ENCODE measurements around the gene GSPT2.
"Not testable (repeated sequence)": the region's sequence is repeated elsewhere in the genome, so short reads cannot be mapped to it uniquely, and the experiment has no call there.

The GSPT2 gene

DNA sequence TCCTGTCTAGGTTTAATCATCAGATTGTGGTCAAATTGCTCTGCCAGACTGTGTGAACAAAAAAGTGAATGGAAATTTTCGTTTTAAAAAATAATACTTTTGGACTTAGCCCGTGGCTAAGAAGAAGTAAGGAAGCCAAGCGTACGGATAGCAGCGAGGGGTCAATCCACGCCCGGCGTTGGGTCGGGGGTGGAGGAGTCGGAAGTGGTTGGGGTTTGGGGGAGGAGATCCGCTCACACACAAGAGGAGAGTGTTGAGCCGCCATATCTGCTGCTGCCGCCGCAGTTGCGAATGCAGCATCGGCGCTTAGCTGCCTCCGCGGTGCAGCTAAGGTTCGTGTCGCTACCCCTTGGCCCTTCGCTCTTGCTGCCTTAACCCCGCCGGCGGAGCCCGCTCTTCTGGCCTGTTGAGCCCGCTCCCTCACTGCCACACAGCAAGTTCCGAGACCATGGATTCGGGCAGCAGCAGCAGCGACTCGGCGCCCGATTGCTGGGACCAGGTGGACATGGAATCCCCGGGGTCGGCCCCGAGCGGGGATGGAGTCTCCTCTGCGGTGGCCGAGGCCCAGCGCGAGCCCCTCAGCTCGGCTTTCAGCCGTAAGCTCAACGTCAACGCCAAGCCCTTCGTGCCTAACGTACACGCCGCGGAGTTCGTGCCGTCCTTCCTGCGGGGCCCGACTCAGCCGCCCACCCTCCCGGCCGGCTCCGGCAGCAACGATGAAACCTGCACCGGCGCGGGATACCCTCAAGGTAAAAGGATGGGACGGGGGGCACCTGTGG lies at the start of gene GSPT2:
TSS of gene GSPT2 (plus strand) at position 264 of the 779 bp plus-strand sequence. CDS start at position 449, 185 bp downstream.
- H3K9ac ChIP-seq = peak within 1 kb of the TSS; percentile 85
- H3K36me3 ChIP-seq = peaks cover 17% of the 10 kb centered on the region
- H3K9me3 ChIP-seq = peaks cover 32% of the 10 kb centered on the region
- H4K20me1 ChIP-seq = peaks cover 27% of the 10 kb centered on the region
- H3K4me2 ChIP-seq = peak within 1 kb of the TSS; percentile 64
- TF ChIP-seq Cebpa-rat (IDR thresholded peaks at IDR 0.05) = no peak
- peak within 1 kb of the TSS; percentile 89 for H3K27ac ChIP-seq
- peaks cover 85% of the 10 kb centered on the region for H3K27me3 ChIP-seq
- peak within 1 kb of the TSS; percentile 79 for H3K4me3 ChIP-seq
- peaks cover 4% of the 10 kb centered on the region; the same call in 1 of the 2 replicates for H3K4me1 ChIP-seq

DNA sequence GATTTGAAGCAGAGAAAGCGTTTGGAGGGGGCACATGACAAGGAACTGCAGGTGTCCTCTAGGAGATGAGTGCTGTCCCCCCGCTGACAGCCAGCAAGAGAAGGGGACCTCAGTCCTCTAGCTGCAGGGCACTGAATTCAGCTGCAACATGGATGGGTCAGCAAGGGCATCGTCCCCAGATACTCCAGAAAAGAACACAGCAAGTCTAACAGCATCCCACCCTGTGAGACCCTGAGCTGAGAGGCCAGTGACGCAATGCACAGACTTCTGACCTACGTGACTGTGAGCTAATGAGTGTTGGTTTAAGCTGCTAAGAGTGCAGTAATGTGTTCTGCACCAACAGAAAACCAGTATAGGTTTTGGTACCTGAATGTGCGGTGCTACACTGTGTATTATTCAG lies 49.0 kb upstream of the GSPT2 start:
- no peaks in the 10 kb centered on the region; the same call in 1 of the 2 replicates for H4K20me1 ChIP-seq
- H3K4me2 ChIP-seq = no peak overlapping the region
- H3K4me3 ChIP-seq = no peak overlapping the region
- no peak overlapping the region for H3K27ac ChIP-seq
- no peaks in the 10 kb centered on the region for H3K36me3 ChIP-seq
- no peak for TF ChIP-seq Cebpa-rat (IDR thresholded peaks at IDR 0.05)
- peaks cover 54% of the 10 kb centered on the region for H3K27me3 ChIP-seq
- no peaks in the 10 kb centered on the region for H3K4me1 ChIP-seq
- H3K9me3 ChIP-seq = no peaks in the 10 kb centered on the region
- no peak overlapping the region for H3K9ac ChIP-seq

DNA sequence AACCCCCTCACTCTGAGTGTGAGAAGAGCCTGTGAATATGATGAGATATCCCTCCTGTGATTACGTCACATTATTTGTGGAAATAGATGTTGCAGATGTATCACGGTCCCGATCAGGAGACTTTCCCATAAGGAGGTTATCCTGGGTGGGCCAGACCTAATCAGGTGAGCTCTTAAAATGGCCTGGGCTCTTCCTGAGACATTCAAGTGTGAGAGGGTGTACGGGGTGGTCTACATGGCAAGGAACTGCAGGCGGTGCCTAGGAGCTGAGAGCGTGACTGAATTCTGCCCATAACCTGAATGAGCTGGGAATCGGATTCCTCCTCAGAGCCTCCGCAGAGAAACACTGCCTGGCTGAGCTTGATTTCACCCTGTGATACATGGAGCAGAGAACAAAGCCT lies 45.8 kb upstream of the GSPT2 start:
- no peak overlapping the region for H3K4me2 ChIP-seq
- no peak for TF ChIP-seq Cebpa-rat (IDR thresholded peaks at IDR 0.05)
- no peaks in the 10 kb centered on the region for H3K36me3 ChIP-seq
- H3K4me3 ChIP-seq = no peak overlapping the region
- H3K9me3 ChIP-seq = no peaks in the 10 kb centered on the region
- no peak overlapping the region for H3K9ac ChIP-seq
- no peak overlapping the region for H3K27ac ChIP-seq
- peaks cover 57% of the 10 kb centered on the region for H3K27me3 ChIP-seq
- H4K20me1 ChIP-seq = no peaks in the 10 kb centered on the region; the same call in 1 of the 2 replicates
- no peaks in the 10 kb centered on the region for H3K4me1 ChIP-seq

DNA sequence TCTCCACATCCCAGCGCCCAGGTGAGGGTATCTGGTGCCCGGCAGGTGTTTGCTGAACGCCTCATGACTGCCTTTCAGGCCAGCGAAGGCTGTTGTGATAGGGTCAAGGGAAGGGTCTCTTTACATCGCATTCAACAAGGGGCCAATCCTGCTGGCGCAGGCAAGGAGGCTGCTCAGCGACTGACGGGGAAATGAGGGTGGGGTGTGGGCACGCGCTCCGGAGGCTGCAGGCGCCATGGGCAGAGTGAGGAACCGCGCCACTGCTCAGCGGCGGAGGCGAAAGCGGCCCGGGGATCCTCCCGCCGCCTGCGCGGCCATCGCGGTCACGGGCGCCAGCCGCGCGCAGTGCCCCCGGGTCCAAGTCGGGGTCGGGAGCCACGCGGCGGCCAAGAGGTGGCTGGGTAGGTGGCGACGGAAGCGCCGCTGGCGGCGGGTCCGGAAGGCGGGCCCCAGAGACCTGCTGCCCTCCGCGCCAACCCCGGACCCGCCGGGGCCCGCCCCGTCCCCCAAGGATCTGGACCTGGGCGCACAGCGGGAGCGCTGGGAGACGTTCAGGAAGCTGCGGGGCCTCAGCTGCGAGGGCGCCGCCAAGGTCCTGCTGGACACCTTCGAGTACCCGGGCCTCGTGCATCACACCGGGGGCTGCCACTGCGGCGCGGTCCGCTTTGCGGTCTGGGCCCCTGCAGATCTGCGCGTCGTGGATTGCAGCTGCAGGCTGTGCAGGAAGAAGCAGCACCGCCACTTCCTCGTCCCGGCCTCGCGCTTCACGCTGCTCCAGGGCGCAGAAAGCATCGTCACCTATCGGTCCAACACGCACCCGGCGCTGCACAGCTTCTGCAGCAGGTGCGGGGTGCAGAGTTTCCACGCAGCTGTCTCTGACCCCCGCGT lies 32.7 kb upstream of the GSPT2 start, which contains the start of gene CENPVL1:
TSS of gene CENPVL1 (plus strand) at position 236 of the 888 bp plus-strand sequence. CDS start at position 236, 0 bp downstream.
- H3K4me2 ChIP-seq, H3K9ac ChIP-seq, H3K4me3 ChIP-seq, H3K36me3 ChIP-seq, H4K20me1 ChIP-seq, H3K9me3 ChIP-seq, H3K27me3 ChIP-seq, H3K4me1 ChIP-seq, H3K27ac ChIP-seq: not testable (repeated sequence)

DNA sequence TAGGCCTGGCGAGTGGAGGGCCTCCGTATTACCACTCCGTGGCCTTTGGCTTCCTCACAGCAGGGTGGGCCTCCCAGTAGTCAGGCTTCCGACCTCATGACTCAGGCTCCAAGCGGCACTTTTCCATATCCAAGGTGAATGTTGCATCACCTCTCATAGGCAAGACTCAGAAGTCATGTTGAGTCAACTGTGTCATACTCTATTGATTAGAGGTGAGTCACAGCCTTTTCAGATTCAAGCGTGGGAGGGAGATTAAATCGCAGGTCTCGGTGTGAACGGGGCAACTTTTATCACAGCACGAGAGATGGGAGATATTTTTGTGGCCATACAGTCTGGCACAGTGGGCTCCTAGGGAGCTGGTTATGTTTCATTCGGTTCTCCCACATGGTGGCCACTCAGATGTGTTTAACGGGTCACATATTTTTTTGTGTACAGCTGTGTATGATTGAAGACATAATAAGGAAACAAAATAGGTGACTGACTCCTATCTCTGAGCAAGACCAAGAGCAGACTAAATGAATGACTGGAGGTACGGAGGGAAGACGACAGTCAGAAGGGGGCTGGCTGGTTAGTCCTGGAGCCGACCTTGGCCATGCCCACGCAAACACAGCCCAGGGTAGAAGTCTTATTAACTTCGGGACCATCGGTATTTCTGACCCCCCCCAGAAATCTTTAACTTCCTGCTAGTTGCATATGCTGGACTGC lies 30.1 kb upstream of the GSPT2 start:
- H3K9ac ChIP-seq, H3K36me3 ChIP-seq, H4K20me1 ChIP-seq: not testable (repeated sequence)

DNA sequence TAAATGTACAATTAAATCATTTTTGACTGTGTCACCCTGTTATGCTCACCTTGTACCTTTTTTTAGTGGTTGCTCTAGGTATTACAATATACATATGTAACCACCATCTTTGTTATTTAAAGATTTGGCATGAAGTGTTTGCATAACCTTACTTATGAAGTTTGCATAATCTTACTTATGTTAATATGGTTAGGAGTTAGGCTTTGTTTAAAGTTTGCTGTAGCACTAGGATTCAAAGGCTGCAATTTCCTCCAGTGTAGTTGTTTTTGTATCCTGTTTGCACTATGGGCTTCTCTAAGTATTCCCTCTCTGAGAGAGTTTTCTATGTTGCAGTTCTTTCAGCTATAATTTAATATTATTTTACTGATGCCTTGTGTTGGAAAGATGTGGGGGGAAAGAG lies 15.0 kb upstream of the GSPT2 start:
- Histone ChIP-seq H3K4me3 (no peak overlapping the region), H3K27ac (no peak overlapping the region), H3K9ac (no peak overlapping the region), H3K9me3 (no peaks in the 10 kb centered on the region), H3K4me2 (no peak overlapping the region), H4K20me1 (no peaks in the 10 kb centered on the region; the same call in 1 of the 2 replicates), H3K36me3 (no peaks in the 10 kb centered on the region), H3K4me1 (no peaks in the 10 kb centered on the region), H3K27me3 (peaks cover 68% of the 10 kb centered on the region)
- no peak for TF ChIP-seq Cebpa-rat (IDR thresholded peaks at IDR 0.05)

More for the DNA sequence above, 30.1 kb upstream of the GSPT2 start:
- H3K27me3 ChIP-seq, H3K4me2 ChIP-seq, H3K27ac ChIP-seq, H3K9me3 ChIP-seq, H3K4me1 ChIP-seq, H3K4me3 ChIP-seq: not testable (repeated sequence)

DNA sequence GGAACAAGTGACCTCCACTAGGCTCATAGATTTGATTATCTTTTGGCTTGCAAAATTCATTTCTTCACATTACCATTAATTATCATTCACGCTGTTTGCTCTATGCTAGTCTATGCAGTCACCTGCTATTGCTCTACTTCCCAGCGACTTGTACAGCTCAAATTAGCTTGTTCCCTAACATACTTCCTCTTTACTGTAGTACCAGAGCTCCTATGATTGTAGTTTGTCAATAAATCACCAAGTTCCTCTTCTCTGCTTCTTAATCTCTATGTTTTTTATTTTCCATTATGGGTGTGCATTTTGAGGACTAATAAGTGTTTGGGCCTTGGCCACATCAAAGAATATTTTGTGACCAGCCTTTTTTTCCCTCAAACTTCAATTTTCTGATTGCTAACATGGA lies 6.2 kb upstream of the GSPT2 start:
- no peak overlapping the region for H3K4me2 ChIP-seq
- H3K9ac ChIP-seq = no peak overlapping the region
- H3K27ac ChIP-seq = no peak overlapping the region
- peaks cover 87% of the 10 kb centered on the region for H3K27me3 ChIP-seq
- no peaks in the 10 kb centered on the region; the same call in 1 of the 2 replicates for H4K20me1 ChIP-seq
- no peaks in the 10 kb centered on the region for H3K36me3 ChIP-seq
- no peak for TF ChIP-seq Cebpa-rat (IDR thresholded peaks at IDR 0.05)
- no peak overlapping the region for H3K4me3 ChIP-seq
- H3K9me3 ChIP-seq = no peaks in the 10 kb centered on the region
- no peaks in the 10 kb centered on the region for H3K4me1 ChIP-seq

DNA sequence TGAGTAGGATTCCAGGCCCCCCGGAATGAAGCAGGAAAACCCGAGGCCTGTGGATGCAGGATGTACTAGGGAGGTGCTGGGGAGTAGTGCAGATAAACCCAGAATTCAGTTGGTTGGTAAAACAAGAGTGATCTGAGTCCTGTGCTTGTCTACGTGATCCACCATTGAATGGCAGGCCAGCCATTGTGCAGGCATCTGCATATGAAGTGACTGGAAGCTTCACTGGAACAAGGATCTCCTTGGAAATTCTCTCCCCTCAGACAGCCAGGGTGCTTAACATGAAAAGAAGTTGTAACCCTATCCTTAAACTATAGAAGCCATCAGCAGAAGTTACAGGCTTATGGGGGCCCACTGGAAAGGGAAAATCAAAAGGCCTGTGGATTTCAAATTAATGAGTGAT lies 656 bp upstream of the GSPT2 start:
- peaks cover 4% of the 10 kb centered on the region; the same call in 1 of the 2 replicates for H3K4me1 ChIP-seq
- peaks cover 17% of the 10 kb centered on the region for H3K36me3 ChIP-seq
- H3K9ac ChIP-seq = no peak overlapping the region
- no peak for TF ChIP-seq Cebpa-rat (IDR thresholded peaks at IDR 0.05)
- H3K4me2 ChIP-seq = peak overlapping the region; percentile 64
- peaks cover 85% of the 10 kb centered on the region for H3K27me3 ChIP-seq
- peak overlapping the region; percentile 79 for H3K4me3 ChIP-seq
- H4K20me1 ChIP-seq = peaks cover 26% of the 10 kb centered on the region
- H3K27ac ChIP-seq = peak overlapping the region; percentile 31; the same call in 1 of the 2 replicates
- peaks cover 32% of the 10 kb centered on the region for H3K9me3 ChIP-seq

DNA sequence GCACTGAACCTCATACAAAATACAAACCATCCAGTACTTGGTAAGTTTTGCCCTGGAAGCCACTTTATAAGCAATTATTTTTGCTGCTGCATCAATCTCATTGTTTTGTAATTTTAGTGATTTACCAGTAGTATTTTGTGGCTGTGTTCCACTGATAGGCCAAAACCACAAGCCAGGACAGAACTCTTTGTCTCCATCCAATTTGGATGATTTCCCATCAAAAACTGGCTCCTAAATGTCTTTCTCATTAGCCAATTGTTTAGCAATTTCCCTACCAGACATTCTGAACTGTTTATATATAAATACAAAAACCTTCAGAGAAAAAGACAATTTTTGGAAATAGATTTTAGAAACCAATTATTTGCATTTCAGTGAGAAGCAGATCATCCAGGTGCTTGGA lies 4.4 kb downstream of the GSPT2 start:
- H3K4me2 ChIP-seq = no peak overlapping the region
- peaks cover 91% of the 10 kb centered on the region for H3K27me3 ChIP-seq
- H3K9ac ChIP-seq = no peak overlapping the region
- peaks cover 37% of the 10 kb centered on the region for H4K20me1 ChIP-seq
- no peak overlapping the region for H3K4me3 ChIP-seq
- H3K36me3 ChIP-seq = peaks cover 17% of the 10 kb centered on the region
- H3K9me3 ChIP-seq = peaks cover 32% of the 10 kb centered on the region
- H3K4me1 ChIP-seq = peaks cover 2% of the 10 kb centered on the region; the same call in 1 of the 2 replicates
- TF ChIP-seq Cebpa-rat (IDR thresholded peaks at IDR 0.05) = no peak
- H3K27ac ChIP-seq = no peak overlapping the region
